Ovary (tissue), 9 donors: ENCODE results near the gene SRSF7. TPM values are rescaled to one million over a fixed set of nuclear protein-coding genes. Genes with fewer than 3 reads are reported as not detected.
"Not testable (repeated sequence)": the region's sequence is repeated elsewhere in the genome, so short reads cannot be mapped to it uniquely, and the experiment has no call there.

Experiments
- DNase-seq, 5 donors: peaks; one replicate each; pipeline ENCODE4 v3.0.0-alpha.2; 2019 to 2020
- H3K27ac ChIP-seq, 2 donors: fragments of 200-600 bp; one replicate each; pipeline versions ENCODE4 v1.5.1 to v1.8.0; 2019 to 2022
- H3K27me3 ChIP-seq: fragments of 200-600 bp; one replicate; pipeline ENCODE4 v1.8.0; 2022
- H3K36me3 ChIP-seq: fragments of 200-600 bp; sonication (generic); one replicate; pipeline ENCODE4 v1.5.1; 2019
- H3K4me1 ChIP-seq: one replicate; pipeline ENCODE4 v1.8.1; 2013; ENCODE audit warnings: mild to moderate bottlenecking, moderate library complexity; ENCODE audit not compliant: insufficient read depth
- H3K4me3 ChIP-seq: fragments of 200-600 bp; sonication (generic); one replicate; pipeline ENCODE4 v1.5.1; 2017
- H3K9me3 ChIP-seq, 2 donors: fragments of 200-600 bp in 1 of 2; sonication (generic) in 1 of 2; one replicate each; pipeline versions ENCODE4 v1.5.1 to v1.8.1; 2013 to 2019; ENCODE audit warnings: mild to moderate bottlenecking in 1 of 2, moderate library complexity in 1 of 2
- EP300 ChIP-seq: sonication (generic); formaldehyde crosslinking; IDR thresholded peaks from one replicate; pipeline ENCODE4 v1.6.1; 2017; ENCODE audit warnings: antibody characterized with exemption
- POLR2A ChIP-seq: fragments of 450-650 bp; IDR thresholded peaks from one replicate; pipeline ENCODE4 v1.6.1; 2017; ENCODE audit warnings: antibody characterized with exemption, mild to moderate bottlenecking, moderate library complexity
- WGBS, 3 donors: extraction: QIAGEN DNeasy Blood & Tissue Kit in 1 of 3; methylation state at CpG; one replicate each; pipeline versions ENCODE4 v1.1.5 to v1.1.7; 2013 to 2017; 5-methylcytosine and 5-hydroxymethylcytosine counted together
- intact Hi-C, 4 donors: fragments of 100-400 bp; cut with DNase I; formaldehyde crosslinking; loops; one replicate each; pipeline versions ENCODE4 v1.11.0 to v1.15.1; 2022 to 2023
- polyA plus RNA-seq, 2 donors: library from polyadenylated mRNA; stranded (reverse); fragments of 200-250 nt in 1 of 2; fragments of 350-450 nt in 1 of 2; fragmentation: Illumina TruSeq in 1 of 2; extraction: RNeasy Lipid Tissue Mini Kit (QIAGEN cat#74804) in 1 of 2; gene quantifications; one replicate each; pipeline ENCODE4 v1.2.3, GENCODE V29; 2013 to 2014
- total RNA-seq, 7 donors: library from RNA; depleted of rRNA in 2 of 7; stranded (reverse); fragments of >200 nt in 2 of 7; fragmentation: NEBNext Ultra II Directional in 3 of 7; extraction: Animal tissue kit (Norgen Biotek cat#: 25700) in 3 of 7; gene quantifications; one replicate each; pipeline versions ENCODE4 v1.1.0 to v1.2.4, GENCODE V29; 2016 to 2023
- TF ChIP-seq, protein P1 (sequence below), 3 donors: fragments of 450-650 bp in 2 of 3; fragments of 200-600 bp in 1 of 3; IDR thresholded peaks; one replicate each; pipeline versions ENCODE4 v1.5.1 to v1.8.0; 2016 to 2022; ENCODE audit warnings: antibody characterized with exemption in 3 of 3, mild to moderate bottlenecking in 1 of 3
- donor health status: DM: no; HTN: no; CAD: no; lungs with moderate emphysema.
- donor health status: DM: no; HTN: no; CAD: no.
- donor health status: Bipolar disorder and iron deficiency.
- donor health status: DM: yes; HTN: yes; CAD: no.
- donor health status: DM: no; HTN: no; CAD: no.
- donor health status: DM: yes; HTN: yes; CAD: no.

Gene SRSF7
- total and polyA plus RNA-seq, 9 donors, result 81.1 to 163 (median 106) TPM

DNA sequence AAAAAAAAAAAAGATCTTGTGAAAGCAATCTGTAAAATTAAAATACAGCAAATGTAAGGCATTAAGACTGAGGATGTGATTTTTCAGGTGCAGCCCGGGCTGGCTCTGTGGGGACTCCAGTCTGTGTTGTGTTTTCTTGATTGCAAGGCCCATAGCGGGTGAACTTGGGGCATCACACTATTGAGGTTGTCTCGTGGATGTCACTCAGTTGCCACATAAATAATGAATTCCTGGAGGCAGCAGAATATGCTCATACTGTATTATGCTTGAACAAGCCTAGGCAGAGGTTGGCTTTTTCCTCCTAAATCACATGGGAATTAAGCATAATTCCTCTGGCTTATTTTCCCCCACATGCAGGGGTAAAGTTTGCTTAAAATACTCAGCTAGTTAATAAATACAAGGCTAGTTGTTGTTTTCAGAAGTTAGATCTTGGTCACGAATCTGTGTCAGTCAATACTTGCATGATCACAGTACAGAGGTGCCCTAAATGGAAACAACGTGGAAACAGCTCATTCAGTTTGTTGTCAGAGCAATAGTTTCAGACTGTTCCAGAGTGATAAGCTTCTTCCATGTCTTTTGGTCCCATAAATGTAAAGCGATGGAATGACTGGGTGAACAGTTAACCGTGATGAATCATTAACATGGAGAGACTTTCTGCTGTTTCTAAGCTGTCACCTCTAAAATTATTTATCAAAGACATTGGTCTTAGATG is 43.2 kb upstream of the SRSF7 start:
- Histone ChIP-seq H3K27ac (no peak overlapping the region), H3K36me3 (no peaks in the 10 kb centered on the region), H3K9me3 (no peaks in the 10 kb centered on the region), H3K4me3 (no peak overlapping the region), H3K4me1 (no peaks in the 10 kb centered on the region), H3K27me3 (no peaks in the 10 kb centered on the region)
- intact Hi-C loops, result no loop called here
- no peak for TF ChIP-seq POLR2A
- TF ChIP-seq EP300, result no peak
- TF ChIP-seq, protein P1, sequence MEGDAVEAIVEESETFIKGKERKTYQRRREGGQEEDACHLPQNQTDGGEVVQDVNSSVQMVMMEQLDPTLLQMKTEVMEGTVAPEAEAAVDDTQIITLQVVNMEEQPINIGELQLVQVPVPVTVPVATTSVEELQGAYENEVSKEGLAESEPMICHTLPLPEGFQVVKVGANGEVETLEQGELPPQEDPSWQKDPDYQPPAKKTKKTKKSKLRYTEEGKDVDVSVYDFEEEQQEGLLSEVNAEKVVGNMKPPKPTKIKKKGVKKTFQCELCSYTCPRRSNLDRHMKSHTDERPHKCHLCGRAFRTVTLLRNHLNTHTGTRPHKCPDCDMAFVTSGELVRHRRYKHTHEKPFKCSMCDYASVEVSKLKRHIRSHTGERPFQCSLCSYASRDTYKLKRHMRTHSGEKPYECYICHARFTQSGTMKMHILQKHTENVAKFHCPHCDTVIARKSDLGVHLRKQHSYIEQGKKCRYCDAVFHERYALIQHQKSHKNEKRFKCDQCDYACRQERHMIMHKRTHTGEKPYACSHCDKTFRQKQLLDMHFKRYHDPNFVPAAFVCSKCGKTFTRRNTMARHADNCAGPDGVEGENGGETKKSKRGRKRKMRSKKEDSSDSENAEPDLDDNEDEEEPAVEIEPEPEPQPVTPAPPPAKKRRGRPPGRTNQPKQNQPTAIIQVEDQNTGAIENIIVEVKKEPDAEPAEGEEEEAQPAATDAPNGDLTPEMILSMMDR (IDR thresholded peaks at IDR 0.05), result no peak
- DNase-seq, result no peak
- 79 to 85% (median 82%) methylated on average over 7 of the region's 7 CpGs for WGBS, 3 donors

DNA sequence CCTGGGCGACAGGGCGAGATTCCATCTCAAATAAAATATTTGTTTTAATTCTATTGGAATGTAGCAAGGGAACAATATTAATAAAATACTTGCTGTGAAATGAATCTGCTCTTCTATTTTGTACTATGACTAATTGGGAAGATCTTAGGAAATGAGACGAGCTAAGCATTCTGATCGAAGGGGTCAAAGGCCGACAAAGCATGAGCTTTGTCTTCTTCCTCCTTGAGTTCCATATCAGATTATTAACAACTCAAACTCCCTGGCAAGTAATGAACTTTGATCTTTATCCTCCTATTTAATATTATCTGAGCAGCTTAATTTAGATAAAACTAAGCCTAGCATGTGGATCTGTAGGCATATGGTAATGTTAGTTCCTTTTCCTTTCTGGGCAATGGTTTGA is 42.4 kb upstream of the SRSF7 start:
- Histone ChIP-seq H3K9me3 (no peaks in the 10 kb centered on the region), H3K4me3 (no peak overlapping the region), H3K27ac (no peak overlapping the region), H3K4me1 (no peaks in the 10 kb centered on the region), H3K27me3 (no peaks in the 10 kb centered on the region), H3K36me3 (no peaks in the 10 kb centered on the region)
- WGBS, 3 donors, result 82 to 91% (median 88%) methylated on average over 5 of the region's 5 CpGs
- TF ChIP-seq, protein P1 (IDR thresholded peaks at IDR 0.05), result no peak
- TF ChIP-seq POLR2A, result no peak
- TF ChIP-seq EP300, result no peak
- no peak for DNase-seq
- intact Hi-C loops, result no loop called here

DNA sequence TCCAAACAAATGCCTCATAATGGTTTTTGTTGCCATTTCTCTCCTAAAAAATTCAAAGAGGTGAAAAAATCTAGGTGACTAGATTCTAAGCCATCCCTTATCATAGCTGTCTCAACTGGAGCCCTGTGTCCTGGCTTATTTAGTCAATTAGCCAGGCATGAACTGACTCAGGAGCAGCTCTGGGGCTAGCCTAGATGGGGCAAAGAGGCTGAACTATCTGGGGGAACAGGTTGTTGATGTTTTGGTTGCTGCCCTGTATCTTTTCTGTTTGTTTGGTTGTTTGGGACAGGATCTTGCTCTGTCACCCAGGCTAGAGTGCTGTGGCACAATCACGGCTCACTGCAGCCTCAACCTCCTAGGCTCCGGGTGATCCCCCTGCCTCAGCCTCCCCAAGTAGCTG is 41.6 kb upstream of the SRSF7 start:
- DNase-seq, result no peak

DNA sequence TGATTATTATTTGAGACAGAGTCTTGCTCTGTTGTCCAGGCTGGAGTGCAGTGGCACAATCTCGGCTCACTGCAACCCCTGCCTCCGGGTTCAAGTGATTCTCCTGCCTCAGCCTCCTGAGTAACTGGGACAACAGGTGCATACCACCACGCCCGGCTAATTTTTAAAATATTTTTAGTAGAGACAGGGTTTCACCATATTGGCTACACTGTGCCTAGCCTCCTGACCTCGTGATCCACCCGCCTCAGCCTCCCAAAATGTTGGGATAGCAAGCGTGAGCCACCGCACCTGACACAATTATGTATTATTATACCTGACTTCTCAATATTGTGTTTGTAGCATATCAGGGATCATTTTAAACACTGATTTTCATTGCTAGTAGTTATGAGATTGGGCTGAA is 41.2 kb upstream of the SRSF7 start:
- H3K9me3 ChIP-seq, H3K27ac ChIP-seq, H3K4me1 ChIP-seq, intact Hi-C loops, H3K4me3 ChIP-seq, H3K27me3 ChIP-seq, H3K36me3 ChIP-seq, DNase-seq: not testable (repeated sequence)
- 95% methylated on average over 8 of the region's 8 CpGs for WGBS, 3 donors

More for the DNA sequence above, 41.6 kb upstream of the SRSF7 start:
- no peaks in the 10 kb centered on the region for H3K9me3 ChIP-seq
- TF ChIP-seq EP300 (no peak), POLR2A (no peak)
- TF ChIP-seq, protein P1 (IDR thresholded peaks at IDR 0.05), result no peak
- H3K4me3 ChIP-seq, result no peak overlapping the region
- no peak overlapping the region for H3K27ac ChIP-seq
- no peaks in the 10 kb centered on the region for H3K36me3 ChIP-seq
- H3K27me3 ChIP-seq, result no peaks in the 10 kb centered on the region
- 45 to 47% (median 46%) methylated on average over 2 of the region's 2 CpGs for WGBS, 3 donors
- H3K4me1 ChIP-seq, result no peaks in the 10 kb centered on the region
- intact Hi-C loops, result no loop called here

DNA sequence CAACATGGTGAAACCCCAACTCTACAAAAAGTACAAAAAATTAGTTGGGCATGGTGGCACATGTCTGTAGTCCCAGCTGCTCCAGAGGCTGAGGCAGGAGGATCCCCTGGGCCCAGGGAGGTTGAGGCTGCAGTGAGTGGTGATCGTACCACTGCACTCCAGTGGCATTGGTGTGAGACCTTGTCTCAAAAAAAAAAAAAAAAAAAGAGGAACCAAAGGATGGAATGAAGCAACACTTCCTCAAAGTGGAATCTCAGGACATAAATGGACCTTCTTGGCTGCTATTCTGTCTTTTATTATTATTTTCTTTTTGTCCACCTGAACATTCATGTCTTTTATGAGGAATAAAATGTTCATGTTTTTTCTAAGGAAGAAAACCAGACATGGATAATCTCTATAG is 40.6 kb upstream of the SRSF7 start:
- DNase-seq, result no peak
- no peaks in the 10 kb centered on the region for H3K27me3 ChIP-seq
- no peaks in the 10 kb centered on the region for H3K9me3 ChIP-seq
- TF ChIP-seq EP300, result no peak
- TF ChIP-seq POLR2A, result no peak
- TF ChIP-seq, protein P1 (IDR thresholded peaks at IDR 0.05), result no peak
- 89 to 97% (median 95%) methylated on average over 1 of the region's 1 CpG for WGBS, 3 donors
- H3K36me3 ChIP-seq, result no peaks in the 10 kb centered on the region
- intact Hi-C loops, result no loop called here
- no peaks in the 10 kb centered on the region for H3K4me1 ChIP-seq
- no peak overlapping the region for H3K4me3 ChIP-seq
- H3K27ac ChIP-seq, result no peak overlapping the region
